HEK293 (cell line): Measurements from ENCODE around the gene ADAMTS17.

Experiments used
- CTCF ChIP-seq: fragments of 450-650 bp; formaldehyde crosslinking; IDR thresholded peaks from 2 replicates; pipeline ENCODE4 v1.5.1; 2016; ENCODE audit warnings: missing biosample characterization, missing genetic modification characterization
- ZBTB20 ChIP-seq: fragments of 450-650 bp; formaldehyde crosslinking; IDR thresholded peaks from 2 replicates; pipeline ENCODE4 v1.5.1; 2016; ENCODE audit warnings: missing biosample characterization, missing genetic modification characterization
- ZNF18 ChIP-seq: fragments of 450-650 bp; formaldehyde crosslinking; IDR thresholded peaks from 2 replicates; pipeline ENCODE4 v1.5.1; 2016; ENCODE audit warnings: missing biosample characterization, missing genetic modification characterization
- ZNF704 ChIP-seq: fragments of 450-650 bp; formaldehyde crosslinking; IDR thresholded peaks from 2 replicates; pipeline ENCODE4 v1.5.1; 2016; ENCODE audit warnings: missing biosample characterization, missing genetic modification characterization
- ZNF837 ChIP-seq: fragments of 450-650 bp; formaldehyde crosslinking; IDR thresholded peaks from 2 replicates; pipeline ENCODE4 v1.5.1; 2016; ENCODE audit warnings: missing biosample characterization, missing genetic modification characterization

- TF ChIP-seq ZNF18 (tag by site-specific recombination) (no peak), CTCF (tag by site-specific recombination) (no peak), ZNF837 (no peak), ZBTB20 (tag by site-specific recombination) (no peak), ZNF704 (tag by site-specific recombination) (no peak)
Measured at GRCh38 chr15:100060276-100060926, 281.4 kb downstream of the ADAMTS17 start.
